HepG2 (cell line): ENCODE results near the gene DIP2C. TPM values are rescaled to one million over a fixed set of nuclear protein-coding genes. Genes with fewer than 3 reads are reported as not detected.

ENCODE experiments used
- ATAC-seq: fragments of 200-7000 bp; cut with Tn5 transposase; 3 replicates; pipeline ENCODE4 v1.9.1; 2020; ENCODE audit warnings: mild to moderate bottlenecking, moderate library complexity
- BruUV-seq: library from RNA; stranded (reverse); fragments of 400-500 nt; replicated peaks from 2 replicates; lab custom pipeline; 2021; lab: Mats Ljungman, UMichigan
- CTCF ChIA-PET: fragments of 300-600 bp; formaldehyde crosslinking; extraction: SDS; loops from one replicate; lab custom pipeline; 2021; ENCODE audit warnings: low total read pairs, inconsistent platforms, low intra/inter-chr PET ratio; lab: Yijun Ruan, JAX
- POLR2A ChIA-PET: fragments of 350-600 bp; sonication (Branson Sonifier 250); formaldehyde crosslinking; loops from one replicate; lab custom pipeline; 2020; ENCODE audit warnings: antibody characterized with exemption, inconsistent platforms; lab: Yijun Ruan, JAX
- DNase-seq: peaks from one replicate; pipeline ENCODE4 v3.0.0-alpha.2; 2015; ENCODE audit warnings: low spot score
- FAIRE-seq: peaks from 3 replicates; lab custom pipeline; 2011; peaks lifted over from hg19 to GRCh38; lab: Jason Lieb, UNC
- H2AFZ ChIP-seq: one replicate; pipeline ENCODE4 v1.6.1; 2011; ENCODE audit warnings: low read length, inconsistent platforms
- H3K27ac ChIP-seq: fragments of 300-600 bp; 3 replicates; pipeline ENCODE4 v1.8.0; 2011; ENCODE audit warnings: mixed run types, mild to moderate bottlenecking, mixed read lengths, low read length, inconsistent platforms; ENCODE audit not compliant: insufficient read depth; ENCODE audit errors: extremely low read length
- H3K27me3 ChIP-seq, 2 experiments: fragments of 200-600 bp in 1 of 2; 2 replicates in 1 of 2; 3 replicates in 1 of 2; pipeline versions ENCODE4 v1.6.0 to v1.8.0; 2011; ENCODE audit warnings: low read length in 2 of 2, mild to moderate bottlenecking in 2 of 2, moderate library complexity in 2 of 2, inconsistent platforms in 1 of 2; ENCODE audit not compliant: insufficient read depth in 2 of 2, control insufficient read depth in 1 of 2
- H3K36me3 ChIP-seq, 2 experiments: fragments of 200-600 bp in 1 of 2; replicated peaks in 1 of 2; 2 replicates in 1 of 2; 3 replicates in 1 of 2; pipeline versions ENCODE4 v1.5.1 to v1.8.0; 2011; ENCODE audit warnings: low read length in 2 of 2, inconsistent platforms in 1 of 2; ENCODE audit not compliant: insufficient read depth in 2 of 2, control insufficient read depth in 1 of 2
- H3K4me1 ChIP-seq: 2 replicates; pipeline ENCODE4 v1.5.1; 2012; ENCODE audit warnings: low read length, inconsistent platforms; ENCODE audit not compliant: insufficient read depth
- H3K4me2 ChIP-seq: 2 replicates; pipeline ENCODE4 v1.6.0; 2011; ENCODE audit warnings: low read depth, low read length, inconsistent platforms
- H3K4me3 ChIP-seq, 3 experiments: fragments of 200-600 bp in 1 of 3; sonication (generic), shearing (Covaris generic) in 1 of 3; replicated peaks in 1 of 3; 2 replicates each; pipeline ENCODE4 v1.5.1; 2011 to 2016; ENCODE audit warnings: low read length in 3 of 3, inconsistent platforms in 2 of 3, low read depth in 2 of 3, mild to moderate bottlenecking in 2 of 3, control low read depth in 1 of 3, mixed read lengths in 1 of 3; ENCODE audit not compliant: insufficient read depth in 1 of 3
- H3K79me2 ChIP-seq: one replicate; pipeline ENCODE4 v1.6.1; 2011; ENCODE audit warnings: low read length, inconsistent platforms; ENCODE audit not compliant: insufficient read depth
- H3K9ac ChIP-seq: 2 replicates; pipeline ENCODE4 v1.6.0; 2011; ENCODE audit warnings: mild to moderate bottlenecking, low read depth, low read length, inconsistent platforms; ENCODE audit not compliant: insufficient read depth
- H3K9me3 ChIP-seq: 2 replicates; pipeline ENCODE4 v1.5.1; 2012; ENCODE audit warnings: mild to moderate bottlenecking, low read length
- H4K20me1 ChIP-seq: 2 replicates; pipeline ENCODE4 v1.6.0; 2011; ENCODE audit warnings: inconsistent platforms, mild to moderate bottlenecking, low read length, moderate library complexity; ENCODE audit not compliant: insufficient read depth
- BATF2 ChIP-seq: sonication (generic); formaldehyde crosslinking; IDR thresholded peaks from 2 replicates; pipeline ENCODE4 v1.8.0; 2022; ENCODE audit warnings: mild to moderate bottlenecking, missing genetic modification reagents, moderate library complexity
- CEBPB ChIP-seq: IDR thresholded peaks from 2 replicates; pipeline ENCODE4 v1.6.1; 2011; ENCODE audit warnings: low read depth, low read length, improper control_type of control experiment, borderline replicate concordance
- HDAC1 ChIP-seq: sonication (generic); formaldehyde crosslinking; IDR thresholded peaks from 2 replicates; pipeline ENCODE4 v1.5.1; 2020; ENCODE audit warnings: mild to moderate bottlenecking, missing genetic modification reagents
- KDM5A ChIP-seq: fragments of 200-600 bp; sonication (generic); IDR thresholded peaks from 2 replicates; pipeline ENCODE4 v1.7.0; 2018; ENCODE audit warnings: antibody characterized with exemption, mild to moderate bottlenecking, low read length, borderline replicate concordance
- MTERF4 ChIP-seq: sonication (generic); formaldehyde crosslinking; IDR thresholded peaks from 2 replicates; pipeline ENCODE4 v1.8.0; 2023; ENCODE audit warnings: mild to moderate bottlenecking, missing genetic modification reagents
- MXI1 ChIP-seq: IDR thresholded peaks from 3 replicates; pipeline ENCODE4 v1.6.1; 2012; ENCODE audit warnings: low read depth, low read length, inconsistent platforms, borderline replicate concordance
- NCOA5 ChIP-seq: sonication (generic); formaldehyde crosslinking; IDR thresholded peaks from 2 replicates; pipeline ENCODE4 v1.4.0; 2020; ENCODE audit warnings: missing genetic modification reagents
- SOX5 ChIP-seq: IDR thresholded peaks from 2 replicates; pipeline ENCODE4 v1.6.1; 2016; ENCODE audit warnings: borderline replicate concordance
- SSRP1 ChIP-seq: IDR thresholded peaks from 2 replicates; pipeline ENCODE4 v1.6.1; 2016; ENCODE audit warnings: control low read depth
- ZFY ChIP-seq: sonication (generic); formaldehyde crosslinking; IDR thresholded peaks from 2 replicates; pipeline ENCODE4 v1.4.0; 2020; ENCODE audit warnings: missing genetic modification reagents
- ZNF839 ChIP-seq: sonication (generic); formaldehyde crosslinking; IDR thresholded peaks from 2 replicates; pipeline ENCODE4 v1.4.0; 2020; ENCODE audit warnings: missing genetic modification reagents, mild to moderate bottlenecking, borderline replicate concordance
- WGBS: methylation state at CpG from one replicate; pipeline ENCODE4 v1.1.6; 2017; ENCODE audit warnings: low lambda C conversion rate; 5-methylcytosine and 5-hydroxymethylcytosine counted together
- in situ Hi-C: cut with HindIII; loops from 2 replicates; pipeline ENCODE4 v1.10.0; 2017; ENCODE audit warnings: low pct_unique_long_range_greater_than_20kb; ENCODE audit not compliant: extremely low pct_ligation_motif_present
- intact Hi-C: fragments of 100-400 bp; cut with micrococcal nuclease; formaldehyde crosslinking; loops from one replicate; pipeline ENCODE4 v1.10.0; 2022; ENCODE audit not compliant: unreplicated experiment
- polyA plus RNA-seq, 8 experiments: library from polyadenylated mRNA; depleted of rRNA in 3 of 8; stranded (reverse) in 7 of 8; unstranded in 1 of 8; fragments of >200 nt; fragmentation: Illumina TruSeq in 4 of 8; extraction: Trizol in 4 of 8; gene quantifications; 2 replicates each; pipeline versions ENCODE4 v1.2.1 to v1.2.3, GENCODE V29; 2011 to 2016; ENCODE audit warnings: low read depth in 4 of 8, missing spikeins in 1 of 8, mixed read lengths in 1 of 8; ENCODE audit not compliant: insufficient read depth in 1 of 8
- total RNA-seq, 5 experiments: library from RNA; depleted of rRNA; stranded (reverse); fragments of >200 nt; fragmentation: Illumina TruSeq; extraction: Trizol; gene quantifications; 2 replicates each; pipeline ENCODE4 v1.2.3, GENCODE V29; 2016; ENCODE audit warnings: low read depth in 1 of 5

The DIP2C gene
- total and polyA plus RNA-seq, 2 of the 13 experiments (the other 11 are each of a cell fraction or from before 2014, with no cell fraction given) = 2.2 to 2.7 TPM

GRCh38 chr10:442209-442608 is 247.3 kb downstream of the DIP2C start:
- no peaks in the 10 kb centered on the region for H3K4me1 ChIP-seq
- WGBS = 99% methylated on average over 6 of the region's 6 CpGs
- H3K79me2 ChIP-seq = no peaks in the 10 kb centered on the region
- H3K4me2 ChIP-seq = no peak overlapping the region
- DNase-seq (no peak), FAIRE-seq (no peak), ATAC-seq (no peak)
- no peaks in the 10 kb centered on the region for H3K27me3 ChIP-seq
- H3K9me3 ChIP-seq = no peaks in the 10 kb centered on the region
- ChIA-PET POLR2A (no interaction called here), CTCF (no interaction called here)
- H2AFZ ChIP-seq = no peak overlapping the region
- no TSS peak for BruUV-seq
- H3K9ac ChIP-seq = no peak overlapping the region
- TF ChIP-seq SOX5 (CRISPR knock-in tag) (no peak), ZFY (CRISPR knock-in tag) (no peak), MXI1 (no peak), HDAC1 (CRISPR knock-in tag) (no peak), KDM5A (no peak), SSRP1 (no peak), CEBPB (no peak), ZNF839 (no peak)
- peaks cover 0 to 4% of the 10 kb centered on the region in 2 experiments; a peak in 1 of 5 replicates for H3K36me3 ChIP-seq
- no peaks in the 10 kb centered on the region for H4K20me1 ChIP-seq
- no peak overlapping the region for H3K27ac ChIP-seq
- in situ Hi-C loops = no loop called here
- no peak overlapping the region for H3K4me3 ChIP-seq
- intact Hi-C loops = no loop called here

- H3K79me2 ChIP-seq = no peaks in the 10 kb centered on the region
- intact Hi-C loops = no loop called here
- no peaks in the 10 kb centered on the region for H4K20me1 ChIP-seq
- H3K4me1 ChIP-seq = no peaks in the 10 kb centered on the region
- H3K27ac ChIP-seq = no peak overlapping the region
- TF ChIP-seq NCOA5 = no peak
- TF ChIP-seq ZNF839 = no peak
- no peak for TF ChIP-seq BATF2
- TF ChIP-seq MTERF4 (CRISPR knock-in tag) = no peak
- H3K36me3 ChIP-seq = peaks cover 0 to 4% of the 10 kb centered on the region in 2 experiments; a peak in 1 of 5 replicates
- no peaks in the 10 kb centered on the region for H3K9me3 ChIP-seq
- H3K27me3 ChIP-seq = no peaks in the 10 kb centered on the region
- CTCF ChIA-PET = no interaction called here
- DNase-seq (no peak), ATAC-seq (no peak), FAIRE-seq (no peak)
- H3K9ac ChIP-seq = no peak overlapping the region
- 97% methylated on average over 5 of the region's 6 CpGs for WGBS
- H3K4me3 ChIP-seq = no peak overlapping the region
- no TSS peak for BruUV-seq
- no peak overlapping the region for H3K4me2 ChIP-seq
- POLR2A ChIA-PET = no interaction called here
- in situ Hi-C loops = no loop called here
- H2AFZ ChIP-seq = no peak overlapping the region
These were observed 247.8 kb downstream of the DIP2C start for GRCh38 chr10:441659-442058.
